AML-193 (cell line): ENCODE data around the gene ADGRE2.

Experiments
- DNase-seq, 2 experiments: peaks; one replicate each; lab custom pipeline; 2025; lab: John Stamatoyannopoulos, UW

ADGRE2 gene

DNA sequence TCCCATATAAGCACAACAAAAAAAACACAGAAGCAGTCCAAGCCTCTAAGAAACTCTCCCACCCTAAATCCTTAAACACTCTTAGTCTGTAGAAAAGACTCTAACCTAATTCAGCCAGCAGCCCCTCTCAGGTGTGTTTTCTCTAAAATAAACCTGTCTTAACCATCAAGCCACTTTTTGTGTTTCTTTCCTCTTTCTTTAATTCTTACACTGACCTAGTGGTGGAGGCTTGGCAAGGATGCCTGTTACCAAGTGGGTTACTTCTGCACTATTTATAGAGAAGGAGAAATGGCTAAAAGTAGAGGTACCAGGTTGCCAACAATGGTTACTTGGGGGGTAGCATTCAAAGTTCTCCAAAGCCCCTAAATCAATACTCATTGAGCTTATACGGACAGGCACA lies 44.8 kb downstream of the ADGRE2 start:
- no peak for DNase-seq

DNA sequence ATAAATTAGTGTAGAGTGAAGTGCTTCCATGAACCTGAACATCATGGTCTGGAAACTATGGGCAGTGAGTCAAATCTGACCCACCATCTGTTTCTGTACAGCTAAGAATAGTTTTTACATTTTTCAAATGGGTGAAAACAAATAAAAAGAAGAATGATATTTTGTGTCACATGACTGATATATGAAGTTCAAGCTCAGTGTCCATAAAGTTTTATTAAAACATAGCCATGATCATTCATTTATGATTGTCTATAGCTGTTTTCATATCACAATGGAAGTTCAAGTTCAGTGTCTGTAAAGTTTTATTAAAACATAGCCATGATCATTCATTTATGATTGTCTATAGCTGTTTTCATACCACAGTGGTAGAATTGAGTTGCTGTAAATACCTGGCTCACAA lies 45.9 kb downstream of the ADGRE2 start:
- no peak for DNase-seq

DNA sequence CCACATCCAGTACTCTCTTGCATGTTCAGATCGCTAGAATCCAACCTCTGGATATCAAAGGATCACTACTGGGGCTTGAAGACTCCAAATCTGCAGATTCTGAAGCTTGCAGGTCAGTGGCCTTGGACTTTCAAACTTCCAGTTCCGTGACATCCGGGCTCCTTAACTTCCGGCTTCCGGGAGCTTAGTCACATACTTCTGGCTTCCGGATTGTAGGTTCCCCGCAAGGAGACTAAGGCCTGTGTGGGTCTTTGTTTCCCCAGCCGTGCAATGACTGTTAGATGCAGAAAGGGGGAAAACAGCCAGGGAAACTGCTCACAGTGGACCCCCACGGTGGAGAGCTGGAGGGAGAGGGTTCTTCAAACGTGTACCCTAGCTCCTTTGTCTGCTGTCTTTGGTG lies 47.2 kb downstream of the ADGRE2 start:
- DNase-seq: no peak

DNA sequence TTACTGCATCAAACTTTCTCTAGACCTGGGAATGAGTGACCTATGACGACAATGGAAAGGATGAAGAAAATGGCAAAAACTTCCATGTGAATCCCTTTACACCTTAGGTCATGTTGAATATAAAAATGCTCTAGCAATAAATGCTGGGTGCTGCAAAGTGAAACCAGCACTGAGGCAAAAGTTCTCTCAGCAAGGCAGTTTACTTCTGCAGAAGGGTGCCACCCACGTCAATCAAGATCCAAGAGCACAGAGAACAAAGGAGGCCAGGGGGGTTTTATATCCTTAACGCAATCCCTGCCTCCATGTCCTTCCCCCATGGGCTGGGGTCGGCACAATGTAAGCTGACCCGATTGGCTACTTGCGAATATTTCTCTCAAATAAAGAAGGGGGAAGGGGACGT lies 49.8 kb downstream of the ADGRE2 start:
- no peak for DNase-seq

DNA sequence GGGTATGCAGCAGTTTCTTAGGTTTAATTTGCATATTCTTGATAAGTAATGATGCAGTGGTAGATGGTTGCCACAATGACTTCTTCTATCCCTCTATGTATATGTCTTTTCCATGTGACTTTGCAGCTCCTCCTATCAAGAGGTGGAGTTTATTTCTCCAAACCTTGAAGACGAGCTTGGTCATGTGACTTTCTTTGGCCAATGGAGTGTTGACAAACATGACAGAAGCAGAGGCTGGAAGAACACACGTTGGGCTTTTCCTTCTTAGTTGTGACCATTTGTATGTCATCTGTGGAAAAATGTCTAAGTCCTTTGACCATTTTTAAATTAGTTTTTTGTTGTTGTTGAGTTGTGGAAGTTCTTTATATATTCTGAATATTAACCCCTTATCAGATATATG lies 56.2 kb downstream of the ADGRE2 start:
- DNase-seq: no peak

DNA sequence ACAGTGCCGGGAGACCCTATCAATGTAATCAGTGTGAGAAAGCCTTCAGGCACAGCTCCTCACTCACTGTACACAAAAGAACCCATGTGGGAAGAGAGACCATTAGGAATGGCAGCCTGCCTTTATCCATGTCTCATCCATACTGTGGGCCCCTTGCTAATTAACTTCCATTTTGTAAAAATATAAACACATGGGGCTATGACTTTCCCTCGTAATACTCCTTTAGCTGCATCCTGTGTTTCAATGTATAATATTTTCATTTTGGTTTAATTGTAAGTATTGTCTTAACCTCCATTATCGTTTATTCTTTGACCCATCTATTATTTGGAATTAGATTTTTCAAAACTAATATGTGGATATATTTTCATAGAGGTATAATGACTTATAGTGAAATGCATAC lies 59.2 kb downstream of the ADGRE2 start:
- no peak for DNase-seq

DNA sequence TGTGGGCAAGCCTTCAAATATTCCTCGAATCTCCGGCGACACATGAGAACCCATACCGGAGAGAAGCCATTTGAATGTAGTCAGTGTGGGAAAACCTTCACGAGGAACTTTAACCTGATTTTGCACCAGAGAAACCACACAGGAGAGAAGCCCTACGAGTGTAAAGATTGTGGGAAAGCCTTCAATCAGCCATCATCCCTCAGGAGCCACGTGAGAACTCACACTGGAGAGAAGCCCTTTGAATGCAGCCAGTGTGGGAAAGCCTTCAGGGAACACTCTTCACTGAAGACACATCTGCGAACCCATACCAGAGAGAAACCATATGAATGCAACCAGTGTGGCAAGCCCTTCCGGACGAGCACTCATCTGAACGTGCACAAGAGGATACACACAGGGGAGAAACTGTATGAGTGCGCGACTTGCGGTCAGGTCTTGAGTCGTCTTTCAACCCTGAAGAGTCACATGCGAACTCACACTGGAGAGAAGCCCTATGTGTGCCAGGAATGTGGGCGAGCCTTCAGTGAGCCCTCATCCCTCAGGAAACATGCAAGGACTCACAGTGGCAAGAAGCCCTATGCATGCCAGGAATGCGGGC lies 59.7 kb downstream of the ADGRE2 start:
- no peak for DNase-seq

DNA sequence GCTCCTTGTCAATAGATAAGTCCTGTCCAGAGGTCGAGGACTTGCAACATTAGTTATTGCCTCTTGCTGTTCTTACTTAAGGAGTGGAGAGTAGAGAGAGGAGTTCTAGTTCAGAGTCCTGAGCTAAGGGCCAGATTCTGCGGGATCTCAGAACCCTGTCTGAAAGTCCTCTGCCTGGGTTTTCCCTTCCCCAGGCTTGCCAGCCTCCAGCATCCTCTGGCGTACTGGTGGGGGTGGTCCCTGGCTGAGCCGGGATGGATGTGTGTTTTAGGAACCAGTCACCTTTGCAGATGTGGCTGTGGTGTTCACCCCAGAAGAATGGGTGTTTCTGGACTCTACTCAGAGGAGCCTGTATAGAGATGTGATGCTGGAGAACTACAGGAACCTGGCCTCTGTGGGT lies 62.5 kb downstream of the ADGRE2 start:
- no peak for DNase-seq

DNA sequence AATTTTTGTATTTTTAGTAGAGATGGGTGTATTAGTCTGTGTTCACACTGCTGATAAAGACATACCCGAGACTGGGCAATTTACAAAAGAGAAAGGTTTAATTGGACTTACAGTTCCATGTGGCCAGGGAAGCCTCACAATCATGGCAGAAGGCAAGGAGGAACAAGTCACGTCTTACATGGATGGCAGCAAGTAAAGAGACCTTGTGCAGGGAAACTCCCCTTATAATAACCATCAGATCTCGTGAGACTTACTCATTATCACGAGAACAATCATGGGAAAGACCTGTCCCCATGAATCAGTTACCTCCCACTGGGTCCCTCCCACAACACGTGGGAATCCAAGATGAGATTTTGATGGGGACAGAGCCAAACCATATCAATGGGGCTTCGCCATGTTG lies 73.9 kb downstream of the ADGRE2 start:
- DNase-seq: no peak

DNA sequence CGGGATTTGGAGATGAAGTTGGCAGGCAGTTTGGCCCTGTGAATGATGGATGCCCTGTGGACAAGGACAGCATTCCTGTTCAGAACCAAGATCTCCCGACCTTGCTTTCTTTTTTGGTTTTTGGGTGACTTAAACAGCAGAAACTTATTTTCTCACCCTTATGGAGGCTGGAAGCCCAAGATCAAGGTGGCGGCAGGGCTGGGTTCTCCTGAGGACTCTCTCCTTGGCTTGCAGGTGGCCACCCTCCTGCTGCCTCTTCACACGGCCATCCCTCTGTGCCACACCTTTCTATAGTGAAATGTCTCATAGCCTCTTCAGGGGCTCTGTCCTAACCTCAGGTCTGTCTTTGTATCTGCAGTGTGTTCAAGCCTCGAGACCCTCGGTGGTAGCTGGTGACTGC lies 74.5 kb downstream of the ADGRE2 start:
- no peak for DNase-seq

DNA sequence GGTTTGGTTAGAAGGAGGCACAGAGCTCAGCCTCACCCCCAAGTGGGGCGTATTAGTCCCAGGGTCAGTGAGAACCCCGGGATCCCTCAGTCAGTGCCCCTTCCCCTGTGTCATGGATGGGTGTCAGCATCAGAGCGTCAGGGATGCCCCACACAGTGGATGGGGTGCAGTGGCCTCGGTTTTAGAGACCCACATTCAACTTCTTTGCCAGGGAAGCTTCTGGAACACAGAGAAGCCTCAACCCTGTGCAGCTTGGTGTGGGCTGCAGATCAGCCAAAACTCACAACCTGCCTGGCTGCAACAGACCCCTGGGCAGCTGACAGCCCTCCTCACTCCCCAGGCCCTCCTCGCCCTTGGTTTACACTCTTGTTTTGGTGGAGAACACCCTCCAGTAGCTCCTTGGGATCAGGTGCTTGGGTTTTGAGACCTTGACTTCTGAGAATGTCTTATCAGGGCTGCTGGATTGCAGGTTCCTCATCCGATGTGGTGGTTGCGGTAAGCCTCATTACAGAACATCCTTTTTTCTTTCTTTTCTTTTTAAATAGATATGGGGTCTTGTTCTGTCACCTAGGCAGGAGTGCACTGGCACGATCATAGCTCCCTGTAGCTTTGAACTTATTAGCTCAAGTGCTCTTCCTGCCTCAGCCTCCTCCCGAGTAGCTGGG lies 77.5 kb downstream of the ADGRE2 start:
- no peak for DNase-seq

DNA sequence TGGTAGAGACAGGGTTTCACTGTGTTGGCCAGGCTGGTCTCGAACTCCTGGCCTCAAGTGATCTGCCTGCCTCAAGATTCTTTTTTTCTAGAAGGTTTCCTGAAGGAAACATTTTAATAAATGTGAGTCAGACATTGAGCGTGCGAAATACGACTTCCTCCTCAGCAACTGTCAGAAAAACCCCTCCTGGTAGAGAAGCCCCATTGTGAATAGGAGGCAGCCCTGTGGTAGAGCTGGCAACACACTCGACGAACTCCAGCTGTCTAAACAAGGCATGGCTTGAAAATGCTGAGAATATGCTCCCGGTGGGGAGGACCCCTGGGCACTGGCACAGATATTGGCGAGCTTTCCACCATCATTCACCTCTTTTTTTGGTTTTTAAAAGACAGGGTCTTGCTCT lies 78.7 kb downstream of the ADGRE2 start:
- no peak for DNase-seq

DNA sequence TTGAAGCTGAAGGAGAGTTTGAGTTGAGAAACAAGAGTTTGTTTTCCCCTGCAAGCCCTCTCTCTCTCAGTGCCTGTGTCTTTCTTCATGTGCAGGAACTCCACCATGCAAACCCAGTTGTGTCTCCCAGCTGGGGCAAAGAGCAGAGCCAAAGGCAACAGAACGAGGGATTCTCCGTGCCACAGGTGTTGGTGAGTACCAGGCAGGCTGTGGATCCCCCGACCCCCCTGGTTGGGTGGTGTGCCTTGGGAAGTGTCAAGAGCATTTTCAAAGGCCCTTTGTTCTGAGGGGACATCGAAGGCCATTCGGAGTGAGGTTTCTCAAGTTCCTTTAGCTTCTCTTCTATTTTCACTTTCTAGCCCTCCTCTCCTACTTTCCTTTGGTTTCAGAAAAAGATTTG lies 82.9 kb downstream of the ADGRE2 start:
- DNase-seq: no peak

DNA sequence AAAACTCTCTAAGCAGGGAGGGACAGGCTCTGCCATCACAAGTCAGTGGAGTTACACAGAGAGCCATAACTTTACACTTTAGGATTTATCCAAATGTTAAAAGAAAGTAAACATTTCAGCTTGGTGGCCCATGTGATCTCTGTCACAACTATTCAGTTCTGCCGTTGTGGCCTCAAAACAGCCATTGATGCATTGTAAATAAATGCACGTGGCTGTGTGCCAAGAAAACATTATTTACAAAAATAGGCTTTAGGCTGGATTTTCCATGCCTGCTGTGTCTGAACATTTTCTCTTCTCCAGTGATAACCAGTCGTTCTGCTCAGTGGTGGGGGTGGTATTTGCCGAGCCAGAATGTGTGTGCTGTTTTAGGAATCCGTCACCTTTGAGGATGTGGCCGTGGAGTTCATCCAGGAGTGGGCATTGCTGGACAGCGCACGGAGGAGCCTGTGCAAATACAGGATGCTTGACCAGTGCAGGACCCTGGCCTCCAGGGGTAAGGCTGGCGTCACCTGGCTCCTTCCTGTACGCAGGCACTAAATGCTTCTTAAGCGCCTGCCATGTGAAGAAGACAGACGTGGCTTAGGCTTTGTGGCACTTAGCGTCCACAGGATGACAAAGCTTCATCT lies 83.6 kb downstream of the ADGRE2 start:
- no peak for DNase-seq

DNA sequence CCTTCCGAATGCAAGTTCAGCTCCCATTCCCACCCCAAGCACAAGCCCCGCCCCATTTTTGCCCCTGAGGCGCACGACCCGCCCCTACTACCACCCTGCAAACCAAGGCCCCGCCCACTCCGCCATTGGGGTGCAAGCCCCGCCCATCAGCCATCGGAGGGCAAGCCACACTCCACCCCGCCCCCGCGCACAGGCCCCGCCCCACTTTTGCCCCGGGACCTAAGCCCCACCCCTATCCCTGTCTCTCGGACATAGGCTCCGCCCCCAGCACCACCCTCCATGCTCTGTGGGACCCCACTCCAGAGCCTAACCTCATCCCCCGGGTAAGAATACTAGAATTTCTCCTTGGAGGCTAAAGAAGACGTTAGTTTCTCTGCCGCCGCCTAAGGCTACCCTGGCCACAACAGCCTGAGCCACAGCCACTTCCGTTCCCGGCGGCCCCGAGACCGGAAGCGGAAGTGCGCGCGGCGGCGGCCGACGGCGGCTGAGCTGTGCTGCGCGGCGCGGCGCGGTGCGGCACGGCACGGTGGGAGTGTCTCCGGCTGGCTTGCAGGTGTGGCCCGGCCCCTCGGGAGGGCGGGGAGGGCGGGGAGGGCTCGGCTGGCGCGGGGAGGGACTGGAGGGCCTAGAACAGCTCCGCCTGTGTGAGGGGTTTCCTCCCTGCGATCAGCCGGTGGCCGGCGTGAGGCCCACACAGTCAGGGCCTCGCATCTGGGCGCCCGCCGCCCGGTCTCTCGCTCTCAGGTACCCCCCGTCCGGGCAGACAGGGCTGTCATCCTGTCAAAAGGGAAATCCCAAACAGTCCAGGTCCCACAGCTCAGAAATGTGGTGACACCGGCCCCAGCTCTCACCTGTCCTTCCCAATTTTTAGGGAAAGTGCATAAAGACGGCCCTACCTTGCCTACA lies 88.5 kb downstream of the ADGRE2 start, which contains the start of gene ZNF333:
Gene ZNF333, plus strand, starts transcription at position 451 of the 906 bp plus-strand sequence. CDS start 3,444 bp downstream, outside the sequence.
- DNase-seq: peak; percentile 84 to 89

DNA sequence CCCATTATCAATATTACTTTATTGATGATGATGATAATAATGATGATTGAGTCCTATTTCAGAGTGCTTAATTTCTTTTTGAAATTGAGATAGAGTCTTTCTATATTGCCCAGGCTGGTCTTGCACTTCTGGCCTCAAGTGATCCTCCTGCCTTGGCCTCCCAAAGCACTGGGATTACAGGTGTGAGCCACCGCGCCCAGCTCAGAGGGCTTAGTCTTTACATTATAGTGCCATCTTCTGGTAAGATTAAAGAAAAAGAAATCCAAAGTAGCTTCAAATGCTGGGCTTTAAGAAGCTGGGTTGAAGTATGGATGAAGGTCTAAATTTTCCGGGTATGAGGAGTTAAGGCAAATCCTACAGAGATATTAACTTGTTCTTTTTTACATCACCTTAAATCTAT lies 91.9 kb downstream of the ADGRE2 start:
- DNase-seq: peak; percentile 24 to 28

DNA sequence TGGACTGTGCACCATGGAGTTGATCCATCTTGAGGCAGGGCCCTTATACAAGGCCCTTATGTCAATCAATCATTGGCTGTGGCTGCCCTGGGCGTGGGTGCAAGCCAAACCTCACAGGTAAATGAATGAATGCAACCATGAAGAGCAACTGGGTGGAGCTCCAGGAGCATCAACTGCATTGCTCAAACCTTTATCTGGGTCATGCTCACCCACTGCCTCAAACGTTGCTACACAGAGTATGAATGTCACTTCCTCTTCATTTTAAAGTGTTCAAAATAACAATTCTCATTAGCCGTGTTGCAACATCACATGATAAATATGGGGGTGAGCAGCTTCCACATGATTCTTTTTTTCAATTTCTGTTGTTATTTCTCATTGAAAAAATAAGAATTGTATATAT lies 94.9 kb downstream of the ADGRE2 start:
- peak; percentile 81 to 82 for DNase-seq
